ENCODE data around the gene FGR. TPM values are rescaled to one million over a fixed set of nuclear protein-coding genes. Genes with fewer than 3 reads are reported as not detected.

FGR gene
- total RNA-seq, 1 experiment from 2014 or later = not detected

GRCh38 chr1:27664291-27664690 is 29.3 kb upstream of the FGR start:
- Histone ChIP-seq H3K27ac (no peak overlapping the region), H3K4me2 (no peak overlapping the region), H3K9me3 (ENCODE audit: insufficient read depth, low read depth) (no peaks in the 10 kb centered on the region), H3K36me3 (ENCODE audit: low read depth) (no peaks in the 10 kb centered on the region), H4K20me1 (ENCODE audit: insufficient read depth) (no peaks in the 10 kb centered on the region), H3K27me3 (ENCODE audit: insufficient read depth, low read depth) (no peaks in the 10 kb centered on the region), H3K4me1 (replicated peaks; ENCODE audit: insufficient read depth) (peaks cover 2% of the 10 kb centered on the region; the same call in 1 of the 2 replicates), H3K4me3 (no peak overlapping the region), H3K79me2 (ENCODE audit: low read depth) (no peaks in the 10 kb centered on the region), H3F3A (ENCODE audit: insufficient read depth, low read depth) (peaks cover 10% of the 10 kb centered on the region; the same call in 1 of the 2 replicates), H3K9me2 (ENCODE audit: insufficient read depth) (no peaks in the 10 kb centered on the region), H2AFZ (no peak overlapping the region)
- intact Hi-C loops (cut with micrococcal nuclease; ENCODE audit: unreplicated experiment) = loop anchor here (5.0 to 10.0 kb wide), 3 partner anchors 247 to 311 kb away; no protein-coding TSS in a partner anchor
- POLR2A ChIA-PET (ENCODE audit: unreplicated experiment) = no interaction called here
- CTCF ChIA-PET = interaction anchor here (0.6 kb wide), 1 partner anchor 93 kb away, joined by 5 read pairs; no protein-coding TSS in a partner anchor
- TF ChIP-seq CTCF (conservative IDR thresholded peaks at IDR 0.05) (no peak), EZH2 (IDR thresholded peaks at IDR 0.05; ENCODE audit: low read depth) (no peak)
- no TSS peak for BruUV-seq (replicated peaks)
- DNase-seq = no peak

GRCh38 chr1:27662707-27663393 is 27.9 kb upstream of the FGR start:
- Histone ChIP-seq H2AFZ (no peak overlapping the region), H4K20me1 (ENCODE audit: insufficient read depth) (no peaks in the 10 kb centered on the region), H3F3A (ENCODE audit: insufficient read depth, low read depth) (peaks cover 21% of the 10 kb centered on the region; the same call in 1 of the 2 replicates), H3K9me3 (ENCODE audit: insufficient read depth, low read depth) (no peaks in the 10 kb centered on the region), H3K36me3 (ENCODE audit: low read depth) (no peaks in the 10 kb centered on the region), H3K27me3 (ENCODE audit: insufficient read depth, low read depth) (no peaks in the 10 kb centered on the region), H3K4me2 (no peak overlapping the region), H3K9me2 (ENCODE audit: insufficient read depth) (no peaks in the 10 kb centered on the region), H3K4me1 (replicated peaks; ENCODE audit: insufficient read depth) (peaks cover 9% of the 10 kb centered on the region; the same call in 1 of the 2 replicates), H3K79me2 (ENCODE audit: low read depth) (no peaks in the 10 kb centered on the region), H3K4me3 (no peak overlapping the region), H3K27ac (no peak overlapping the region)
- ChIA-PET POLR2A (ENCODE audit: unreplicated experiment) (interaction anchor here (0.6 kb wide), 1 partner anchor 104 kb away, joined by 3 read pairs; no protein-coding TSS in a partner anchor), CTCF (interaction anchor here (0.6 to 1.4 kb wide), 11 partner anchors 41 to 365 kb away, joined by 3 to 13 read pairs (median 5); partner anchors contain the start of genes AHDC1 and FAM76A)
- no TSS peak for BruUV-seq (replicated peaks)
- intact Hi-C loops (cut with micrococcal nuclease; ENCODE audit: unreplicated experiment) = loop anchor here (1.0 to 10.0 kb wide), 6 partner anchors 55 to 362 kb away; no protein-coding TSS in a partner anchor
- peak; percentile 53 to 78 for DNase-seq
- TF ChIP-seq CTCF (conservative IDR thresholded peaks at IDR 0.05) (peak; percentile 84), EZH2 (IDR thresholded peaks at IDR 0.05; ENCODE audit: low read depth) (no peak)

- peaks cover 21% of the 10 kb centered on the region; the same call in 1 of the 2 replicates for H3F3A ChIP-seq (ENCODE audit: insufficient read depth, low read depth)
- H3K9me2 ChIP-seq (ENCODE audit: insufficient read depth) = no peaks in the 10 kb centered on the region
- TF ChIP-seq CTCF (conservative IDR thresholded peaks at IDR 0.05) = no peak
- no peak for TF ChIP-seq EZH2 (IDR thresholded peaks at IDR 0.05; ENCODE audit: low read depth)
- peaks cover 9% of the 10 kb centered on the region; the same call in 1 of the 2 replicates for H3K4me1 ChIP-seq (replicated peaks; ENCODE audit: insufficient read depth)
- POLR2A ChIA-PET (ENCODE audit: unreplicated experiment) = no interaction called here
- intact Hi-C loops (cut with micrococcal nuclease; ENCODE audit: unreplicated experiment) = loop anchor here (2.0 to 10.0 kb wide), 4 partner anchors 245 to 361 kb away; no protein-coding TSS in a partner anchor
- H3K27me3 ChIP-seq (ENCODE audit: insufficient read depth, low read depth) = no peaks in the 10 kb centered on the region
- BruUV-seq (replicated peaks) = no TSS peak
- H3K9me3 ChIP-seq (ENCODE audit: insufficient read depth, low read depth) = no peaks in the 10 kb centered on the region
- no peak overlapping the region for H3K4me3 ChIP-seq
- H2AFZ ChIP-seq = no peak overlapping the region
- DNase-seq = no peak
- H4K20me1 ChIP-seq (ENCODE audit: insufficient read depth) = no peaks in the 10 kb centered on the region
- no peak overlapping the region for H3K4me2 ChIP-seq
- no peak overlapping the region for H3K27ac ChIP-seq
- no peaks in the 10 kb centered on the region for H3K79me2 ChIP-seq (ENCODE audit: low read depth)
- no peaks in the 10 kb centered on the region for H3K36me3 ChIP-seq (ENCODE audit: low read depth)
- CTCF ChIA-PET = interaction anchor here (0.6 to 1.4 kb wide), 6 partner anchors 40 to 246 kb away, joined by 3 to 6 read pairs (median 4); partner anchors contain the start of gene FAM76A
Observed at GRCh38 chr1:27662261-27662660, 27.3 kb upstream of the FGR start.

All from PC-9 (cell line).